Right cardiac atrium (tissue), 5 donors: ENCODE results near the gene ZFAND3. TPM values are rescaled to one million over a fixed set of nuclear protein-coding genes. Genes with fewer than 3 reads are reported as not detected.

ENCODE experiments used
- ATAC-seq, 2 donors: fragments of 200-7000 bp; cut with Tn5 transposase; one replicate each; pipeline versions ENCODE4 v1.8.0 to v1.9.1; 2020; ENCODE audit warnings: moderate library complexity in 2 of 2, mild to moderate bottlenecking in 1 of 2
- DNase-seq, 3 donors: peaks; one replicate each; pipeline ENCODE4 v3.0.0-alpha.2; 2020
- H3K27ac ChIP-seq: one replicate; pipeline ENCODE4 v1.5.1; 2013; ENCODE audit warnings: mild to moderate bottlenecking, low read length, control low read depth, moderate library complexity
- H3K27me3 ChIP-seq: one replicate; pipeline ENCODE4 v1.6.1; 2013; ENCODE audit not compliant: control insufficient read depth, insufficient read depth
- H3K4me1 ChIP-seq: one replicate; pipeline ENCODE4 v1.6.1; 2013; ENCODE audit warnings: low read length; ENCODE audit not compliant: control insufficient read depth, insufficient read depth
- H3K4me3 ChIP-seq: one replicate; pipeline ENCODE4 v1.5.1; 2013; ENCODE audit warnings: low read length, control low read depth
- H3K9me3 ChIP-seq: one replicate; pipeline ENCODE4 v1.6.1; 2013; ENCODE audit warnings: low read length; ENCODE audit not compliant: control insufficient read depth
- WGBS: extraction: QIAGEN DNeasy Blood & Tissue Kit; methylation state at CpG from one replicate; pipeline ENCODE4 v1.1.7; 2013; 5-methylcytosine and 5-hydroxymethylcytosine counted together
- intact Hi-C, 4 donors: fragments of 100-400 bp; cut with DNase I; formaldehyde crosslinking; loops; one replicate each; pipeline versions ENCODE4 v1.11.0 to v1.14.0; 2022 to 2023
- polyA plus RNA-seq: library from polyadenylated mRNA; stranded (reverse); fragments of 200-250 nt; gene quantifications from one replicate; pipeline ENCODE4 v1.2.3, GENCODE V29; 2013
- total RNA-seq, 4 donors: library from RNA; stranded (reverse); fragmentation: NEBNext Ultra II Directional; extraction: Animal tissue kit (Norgen Biotek cat#: 25700); gene quantifications; one replicate each; pipeline ENCODE4 v1.2.1, GENCODE V29; 2021
- donor health status: healthy with polysubstance abuse.
- donor health status: DM: no; HTN: yes; CAD: no.
- donor health status: DM: no; HTN: no; CAD: no.
- donor health status: DM: no; HTN: yes; CAD: no; lungs with severe emphysema.
- donor health status: DM: yes; HTN: yes; CAD: no.

Gene ZFAND3
- total and polyA plus RNA-seq, 5 donors: 50.1 to 91.4 (median 79.1) TPM

DNA sequence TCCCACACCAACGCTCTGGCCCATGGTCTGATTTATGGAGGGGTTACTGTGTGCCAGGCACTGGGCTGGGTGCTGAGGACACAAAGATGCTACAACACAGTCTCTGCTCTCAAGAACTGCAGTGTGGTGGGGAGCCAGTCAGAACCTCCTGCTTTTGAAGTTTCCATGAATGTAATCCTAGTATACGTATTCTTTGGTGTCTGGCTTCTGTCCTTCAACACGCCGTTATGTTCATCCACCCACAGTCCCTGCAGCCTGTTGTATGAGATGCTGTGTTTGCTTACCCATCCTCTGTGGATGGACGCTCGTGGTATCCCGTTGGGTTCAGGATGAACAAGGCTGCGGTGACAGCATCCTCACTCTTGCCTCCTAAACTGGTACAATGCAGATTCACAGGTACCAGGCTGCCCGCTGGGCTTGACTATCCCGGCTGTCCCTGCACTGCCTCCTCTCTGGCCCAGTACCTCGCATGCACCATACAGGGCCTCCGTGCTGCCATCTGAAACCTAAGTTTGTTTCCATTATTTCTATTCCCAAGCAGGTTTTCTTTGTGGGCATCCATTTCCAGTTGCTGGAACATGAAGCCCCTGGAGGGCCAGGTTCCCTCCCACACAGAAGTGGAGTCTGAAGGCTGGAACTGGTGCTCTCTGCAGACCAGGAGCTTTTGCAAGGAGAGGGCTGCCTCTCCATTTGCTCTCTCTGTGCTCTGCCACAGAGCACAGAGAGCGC, 364.5 kb downstream of the ZFAND3 start:
- no peak overlapping the region for H3K27ac ChIP-seq
- H3K4me1 ChIP-seq: no peaks in the 10 kb centered on the region
- no peaks in the 10 kb centered on the region for H3K9me3 ChIP-seq
- no peaks in the 10 kb centered on the region for H3K27me3 ChIP-seq
- no peak overlapping the region for H3K4me3 ChIP-seq
- ATAC-seq (no peak), DNase-seq (no peak)
- 92% methylated on average over 13 of the region's 13 CpGs for WGBS
- intact Hi-C loops: no loop called here

DNA sequence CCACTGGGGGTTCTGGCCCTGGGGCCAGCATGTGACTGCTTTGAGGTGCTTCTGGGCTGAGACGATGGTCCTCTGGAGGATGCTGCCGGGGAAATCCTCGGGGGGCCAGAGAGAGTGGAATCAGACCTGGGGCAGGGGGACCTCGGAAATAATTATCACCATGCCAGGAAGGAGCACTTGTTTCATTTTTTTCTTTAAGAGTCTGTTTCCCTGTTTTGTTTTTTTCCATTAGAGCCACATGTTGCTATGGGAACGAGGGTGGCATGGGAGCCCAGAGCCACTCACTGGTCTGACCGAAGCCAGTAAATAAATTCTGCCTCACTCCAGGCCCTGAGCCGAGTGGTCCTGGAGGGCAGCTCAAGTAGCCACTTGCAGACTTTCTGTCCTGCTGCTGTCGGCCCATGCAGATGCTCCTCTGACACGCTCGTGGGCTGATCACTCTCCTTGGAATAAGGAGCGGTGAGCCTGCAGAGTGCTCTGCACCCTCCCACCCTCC, 365.1 kb downstream of the ZFAND3 start:
- 83% methylated on average over 11 of the region's 11 CpGs for WGBS

DNA sequence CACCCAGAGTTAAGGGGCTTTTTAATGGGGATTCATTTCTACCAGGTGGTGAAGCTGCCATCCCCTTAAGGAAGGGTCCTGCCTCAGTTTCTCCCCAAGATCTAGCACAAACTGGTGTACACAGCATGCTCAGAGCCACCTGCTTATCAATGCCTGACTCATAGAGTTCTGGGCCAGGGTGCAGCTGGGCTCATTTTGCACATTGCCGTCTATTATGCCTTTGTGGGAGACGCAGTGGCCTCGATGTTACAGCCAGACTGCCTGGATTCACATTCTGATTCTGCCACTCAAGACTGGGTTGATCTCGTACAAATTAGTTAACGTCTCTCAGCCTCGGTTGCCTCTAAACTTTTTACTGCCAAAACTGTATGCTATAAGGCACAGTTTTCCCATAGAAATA, 365.7 kb downstream of the ZFAND3 start:
- intact Hi-C loops: no loop called here
- Histone ChIP-seq H3K4me3 (no peak overlapping the region), H3K4me1 (no peaks in the 10 kb centered on the region), H3K27me3 (no peaks in the 10 kb centered on the region), H3K27ac (no peak overlapping the region), H3K9me3 (no peaks in the 10 kb centered on the region)
- WGBS: 90% methylated on average over 6 of the region's 6 CpGs
- DNase-seq (no peak), ATAC-seq (no peak)

More for the DNA sequence above, 365.1 kb downstream of the ZFAND3 start:
- Histone ChIP-seq H3K4me3 (no peak overlapping the region), H3K27me3 (no peaks in the 10 kb centered on the region), H3K9me3 (no peaks in the 10 kb centered on the region), H3K27ac (no peak overlapping the region), H3K4me1 (no peaks in the 10 kb centered on the region)
- intact Hi-C loops: no loop called here
- DNase-seq: no peak
- ATAC-seq: no peak

DNA sequence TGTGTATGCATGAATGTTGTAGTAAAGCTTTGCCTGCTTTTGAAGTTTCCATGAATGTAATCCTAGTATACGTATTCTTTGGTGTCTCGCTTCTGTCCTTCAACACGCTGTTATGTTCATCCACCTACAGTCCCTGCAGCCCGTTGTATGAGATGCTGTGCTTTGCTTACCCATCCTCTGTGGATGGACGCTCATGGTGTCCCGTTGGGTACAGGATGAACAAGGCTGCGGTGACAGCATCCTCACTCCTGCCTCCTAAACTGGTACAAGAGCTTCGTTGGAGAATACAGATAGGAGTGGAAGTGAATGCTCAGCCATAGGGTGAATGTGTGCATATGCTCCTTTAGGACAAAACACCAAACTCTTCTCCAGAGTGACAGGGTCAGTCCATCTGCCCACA, 366.2 kb downstream of the ZFAND3 start:
- H3K27me3 ChIP-seq: no peaks in the 10 kb centered on the region
- H3K9me3 ChIP-seq: no peaks in the 10 kb centered on the region
- DNase-seq: no peak
- no peak for ATAC-seq
- 94% methylated on average over 8 of the region's 8 CpGs for WGBS
- no peaks in the 10 kb centered on the region for H3K4me1 ChIP-seq
- H3K4me3 ChIP-seq: no peak overlapping the region
- intact Hi-C loops: no loop called here
- H3K27ac ChIP-seq: no peak overlapping the region

DNA sequence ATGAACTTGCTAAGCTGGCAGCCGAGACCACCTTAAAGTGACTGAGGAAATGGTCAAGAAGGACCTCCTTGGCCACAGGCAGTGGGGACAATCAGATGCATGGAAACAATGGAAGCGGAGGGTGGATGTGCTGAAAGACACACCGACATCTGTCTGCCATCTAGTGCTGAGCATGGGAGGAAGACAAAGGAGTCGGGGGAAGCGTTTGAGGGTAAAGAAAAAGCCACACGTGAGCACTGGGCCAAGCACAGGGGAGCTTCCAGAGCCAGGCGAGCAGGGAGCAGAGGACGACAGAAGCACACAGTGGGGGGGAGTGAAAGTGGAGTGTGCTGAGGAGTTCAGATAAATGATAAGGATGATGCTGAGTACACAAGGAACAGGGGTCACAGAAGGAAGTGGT, 367.8 kb downstream of the ZFAND3 start:
- no peak overlapping the region for H3K27ac ChIP-seq
- H3K4me3 ChIP-seq: no peak overlapping the region
- no peak for DNase-seq
- WGBS: 72% methylated on average over 8 of the region's 8 CpGs
- no peaks in the 10 kb centered on the region for H3K9me3 ChIP-seq
- H3K4me1 ChIP-seq: no peaks in the 10 kb centered on the region
- no peak for ATAC-seq
- intact Hi-C loops: no loop called here
- no peaks in the 10 kb centered on the region for H3K27me3 ChIP-seq

DNA sequence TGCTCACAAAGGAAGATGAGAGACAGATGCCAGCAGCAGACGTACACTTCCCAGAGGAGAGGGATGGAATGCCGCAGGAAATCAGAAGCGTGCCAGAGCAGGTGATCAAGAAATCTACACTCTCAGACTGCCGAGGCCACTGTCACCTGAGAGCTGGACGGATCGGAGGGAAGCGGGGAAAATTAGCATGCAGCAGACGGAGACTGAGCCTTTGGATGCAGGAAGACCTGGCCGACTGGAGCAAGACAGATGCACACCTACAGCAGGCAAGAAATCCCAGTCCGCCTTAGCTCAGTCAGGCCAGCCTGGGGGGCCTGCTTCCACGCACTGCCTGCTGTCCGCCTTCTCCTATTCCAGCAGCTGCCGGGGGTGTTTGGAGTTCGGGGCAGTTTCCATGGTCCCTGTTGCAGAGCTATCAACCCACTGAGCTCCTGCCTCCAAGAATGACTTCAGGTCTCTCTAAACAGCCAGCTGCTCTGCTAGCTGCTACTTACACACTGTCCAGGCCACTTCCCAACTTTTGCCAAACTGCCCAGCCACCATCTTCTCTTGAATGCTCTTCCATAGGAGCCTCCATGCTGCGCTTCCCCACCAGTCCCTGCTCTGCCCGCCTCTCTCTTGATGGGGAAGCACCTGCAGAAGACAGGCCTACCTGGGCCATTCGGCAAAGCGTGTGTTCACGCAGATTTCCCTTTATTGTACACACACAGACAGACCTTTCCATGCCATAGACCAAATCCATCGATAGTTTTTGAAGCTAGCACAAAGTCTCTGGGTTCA, 368.5 kb downstream of the ZFAND3 start:
- Histone ChIP-seq H3K27me3 (no peaks in the 10 kb centered on the region), H3K4me1 (no peaks in the 10 kb centered on the region), H3K9me3 (no peaks in the 10 kb centered on the region), H3K27ac (no peak overlapping the region), H3K4me3 (no peak overlapping the region)
- WGBS: 92% methylated on average over 20 of the region's 20 CpGs
- ATAC-seq: no peak
- DNase-seq: no peak
- intact Hi-C loops: no loop called here

DNA sequence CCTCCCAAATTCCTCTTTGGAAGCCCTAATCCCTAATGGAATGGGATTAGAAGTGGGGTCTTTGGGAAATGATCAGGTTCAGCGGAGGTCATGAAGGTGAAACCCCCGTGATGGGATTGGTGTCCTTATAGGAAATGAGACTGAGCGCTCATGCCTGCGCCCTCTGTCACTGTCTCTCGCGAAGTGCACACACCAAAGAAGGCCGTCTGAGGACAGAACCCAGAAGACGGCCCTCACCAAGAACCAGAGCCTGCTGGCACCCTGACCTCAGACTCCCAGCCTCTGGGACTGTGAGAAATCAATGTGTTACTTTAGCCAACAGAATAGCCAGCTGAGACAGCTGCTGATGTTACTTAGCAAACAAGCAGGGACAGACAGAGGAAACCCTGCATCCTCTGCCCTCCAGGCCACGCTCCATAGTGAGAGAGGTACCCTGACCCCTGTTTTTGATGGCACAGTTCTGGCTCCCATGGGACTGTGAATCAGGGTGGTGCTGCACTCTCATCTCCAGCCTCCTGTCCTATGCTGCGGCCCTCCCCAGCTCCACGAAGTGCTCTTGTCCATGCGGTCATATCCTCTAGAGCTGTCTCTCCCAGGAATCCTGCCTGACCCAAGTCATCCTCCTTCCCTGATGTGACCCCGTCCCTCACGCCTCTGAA, 369.3 kb downstream of the ZFAND3 start:
- intact Hi-C loops: no loop called here
- no peaks in the 10 kb centered on the region for H3K27me3 ChIP-seq
- ATAC-seq (no peak), DNase-seq (no peak)
- H3K9me3 ChIP-seq: no peaks in the 10 kb centered on the region
- no peak overlapping the region for H3K27ac ChIP-seq
- 95% methylated on average over 14 of the region's 14 CpGs for WGBS
- no peak overlapping the region for H3K4me3 ChIP-seq
- H3K4me1 ChIP-seq: no peaks in the 10 kb centered on the region

DNA sequence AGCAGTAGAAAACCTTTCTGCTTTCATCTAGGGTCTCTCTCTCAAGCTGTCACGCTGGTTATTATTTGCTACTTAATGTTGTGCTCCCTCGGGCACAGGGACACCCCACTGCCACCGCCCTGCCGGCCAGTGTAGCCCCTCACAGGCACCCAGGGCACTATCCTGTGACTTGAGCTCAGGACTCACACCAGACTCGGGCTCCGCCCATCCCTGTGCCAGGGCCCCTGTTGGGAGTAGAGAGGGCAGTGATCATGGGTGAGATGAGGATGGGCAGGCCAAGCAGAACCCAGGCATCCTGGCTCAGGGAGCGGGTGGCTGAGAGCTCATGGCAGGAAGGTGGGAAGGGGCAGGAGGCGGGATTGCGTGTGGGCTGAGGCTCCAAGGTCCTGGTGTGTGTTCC, 371.9 kb downstream of the ZFAND3 start:
- DNase-seq: no peak
- H3K9me3 ChIP-seq: no peaks in the 10 kb centered on the region
- no peaks in the 10 kb centered on the region for H3K4me1 ChIP-seq
- H3K27ac ChIP-seq: no peak overlapping the region
- no peaks in the 10 kb centered on the region for H3K27me3 ChIP-seq
- no peak overlapping the region for H3K4me3 ChIP-seq
- ATAC-seq: no peak
- WGBS: 90% methylated on average over 9 of the region's 9 CpGs
- intact Hi-C loops: no loop called here

DNA sequence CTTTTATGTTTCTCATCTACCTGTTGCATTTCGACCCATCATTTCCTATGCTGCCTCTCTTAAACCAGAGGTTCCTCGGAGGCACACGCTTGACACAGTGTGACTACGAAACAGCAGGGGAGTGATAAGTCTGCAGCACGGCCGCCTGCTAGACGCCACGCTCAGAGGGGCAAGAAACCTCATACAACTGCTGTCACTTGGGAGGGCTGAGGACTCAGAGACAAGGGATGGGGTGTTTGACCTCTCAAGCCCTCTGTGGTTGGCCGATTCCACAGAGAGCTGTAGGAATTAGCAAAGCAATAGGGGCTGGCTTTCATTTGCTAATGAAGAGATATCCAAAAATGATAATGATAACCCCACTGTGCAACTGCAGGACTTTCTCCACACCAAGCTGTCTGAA, 372.5 kb downstream of the ZFAND3 start:
- intact Hi-C loops: no loop called here
- WGBS: 78% methylated on average over 9 of the region's 9 CpGs
- ATAC-seq (no peak), DNase-seq (no peak)
- H3K9me3 ChIP-seq: no peaks in the 10 kb centered on the region
- no peak overlapping the region for H3K4me3 ChIP-seq
- H3K27me3 ChIP-seq: no peaks in the 10 kb centered on the region
- H3K4me1 ChIP-seq: no peaks in the 10 kb centered on the region
- no peak overlapping the region for H3K27ac ChIP-seq

DNA sequence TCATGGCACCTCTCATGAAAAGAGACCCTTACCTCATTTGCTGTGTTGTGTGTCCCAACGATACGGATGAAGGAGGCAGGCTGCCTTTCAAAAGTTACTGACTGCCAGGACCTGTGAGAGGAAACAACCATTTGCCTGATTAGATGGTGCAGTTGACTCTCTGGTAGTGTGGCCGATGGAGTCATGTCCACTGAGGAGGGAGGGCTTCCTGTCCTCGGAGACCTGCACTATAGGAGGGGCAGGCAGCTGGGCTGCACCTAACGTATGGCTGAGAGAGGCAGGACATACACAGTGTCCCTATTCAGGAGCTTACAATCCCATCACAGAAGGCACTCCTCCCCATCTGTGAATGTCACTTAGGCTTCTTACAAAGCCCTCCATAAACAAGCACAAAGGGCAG, 373.0 kb downstream of the ZFAND3 start:
- intact Hi-C loops: no loop called here
- 70% methylated on average over 5 of the region's 5 CpGs for WGBS
- DNase-seq (no peak), ATAC-seq (no peak)
- no peak overlapping the region for H3K4me3 ChIP-seq
- H3K4me1 ChIP-seq: no peaks in the 10 kb centered on the region
- H3K27me3 ChIP-seq: no peaks in the 10 kb centered on the region
- no peak overlapping the region for H3K27ac ChIP-seq
- H3K9me3 ChIP-seq: no peaks in the 10 kb centered on the region

DNA sequence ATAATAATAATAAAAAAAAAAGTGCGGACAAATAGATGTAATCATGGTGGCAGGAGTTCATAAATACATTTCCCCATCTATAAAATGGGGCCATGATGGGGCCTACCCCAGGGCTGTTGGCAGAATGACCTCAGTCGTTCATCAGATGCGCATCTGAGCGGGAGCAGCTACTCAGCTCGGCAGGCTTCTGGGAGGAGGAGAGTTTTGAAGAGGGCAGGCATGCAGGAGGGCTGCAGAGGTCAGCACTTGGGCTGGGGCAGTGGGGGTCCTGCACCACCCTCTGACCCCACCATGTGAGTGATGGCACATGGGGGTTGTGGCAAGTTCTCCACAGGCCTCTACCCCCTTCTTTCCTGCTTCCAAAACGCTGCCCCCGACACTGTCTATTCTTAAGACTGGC, 373.5 kb downstream of the ZFAND3 start:
- Histone ChIP-seq H3K9me3 (no peaks in the 10 kb centered on the region), H3K4me1 (no peaks in the 10 kb centered on the region), H3K27ac (no peak overlapping the region), H3K4me3 (no peak overlapping the region), H3K27me3 (no peaks in the 10 kb centered on the region)
- DNase-seq (no peak), ATAC-seq (no peak)
- intact Hi-C loops: no loop called here
- WGBS: 91% methylated on average over 7 of the region's 7 CpGs
